GM18520 (cell line): Measurements from ENCODE around the gene AEBP2.
"Not testable (repeated sequence)": the region's sequence is repeated elsewhere in the genome, so short reads cannot be mapped to it uniquely, and the experiment has no call there.

Experiments used
- ATAC-seq: cut with Tn5 transposase; IDR thresholded peaks from one replicate; pipeline ENCODE4 v1.9.1; 2021; ENCODE audit not compliant: unreplicated experiment

AEBP2 gene

GRCh38 chr12:19439059-19440018 lies at the start of gene AEBP2:
Gene AEBP2 (plus strand): TSS chr12:19439492. CDS start chr12:19439700, 208 bp downstream.
- peak; percentile 78 for ATAC-seq

GRCh38 chr12:19390051-19390598 lies 49.2 kb upstream of the AEBP2 start:
- ATAC-seq: no peak

GRCh38 chr12:19392644-19393043 lies 46.6 kb upstream of the AEBP2 start:
- not testable (repeated sequence) for ATAC-seq

- no peak for ATAC-seq
Observed at GRCh38 chr12:19394385-19394784, 44.9 kb upstream of the AEBP2 start.

- no peak for ATAC-seq
Observed at GRCh38 chr12:19397534-19397933, 41.8 kb upstream of the AEBP2 start.

GRCh38 chr12:19398376-19399363 lies 40.6 kb upstream of the AEBP2 start:
- ATAC-seq: no peak

GRCh38 chr12:19400649-19401285 lies 38.5 kb upstream of the AEBP2 start:
- not testable (repeated sequence) for ATAC-seq

- no peak for ATAC-seq
Observed at GRCh38 chr12:19402211-19402610, 37.1 kb upstream of the AEBP2 start.

- no peak for ATAC-seq
Observed at GRCh38 chr12:19402743-19403431, 36.4 kb upstream of the AEBP2 start.

- no peak for ATAC-seq
Observed at GRCh38 chr12:19404242-19404880, 34.9 kb upstream of the AEBP2 start.

GRCh38 chr12:19409376-19409775 lies 29.9 kb upstream of the AEBP2 start:
- no peak for ATAC-seq

GRCh38 chr12:19410211-19410610 lies 29.1 kb upstream of the AEBP2 start:
- ATAC-seq: no peak

- no peak for ATAC-seq
Observed at GRCh38 chr12:19410629-19411185, 28.6 kb upstream of the AEBP2 start.

- ATAC-seq: no peak
Observed at GRCh38 chr12:19411234-19412204, 27.8 kb upstream of the AEBP2 start.

- no peak for ATAC-seq
Observed at GRCh38 chr12:19412844-19413243, 26.4 kb upstream of the AEBP2 start.

- ATAC-seq: not testable (repeated sequence)
Observed at GRCh38 chr12:19413582-19413981, 25.7 kb upstream of the AEBP2 start.

- no peak for ATAC-seq
Observed at GRCh38 chr12:19415563-19415962, 23.7 kb upstream of the AEBP2 start.

- ATAC-seq: no peak
Observed at GRCh38 chr12:19419086-19419485, 20.2 kb upstream of the AEBP2 start.
